Effector CD4-positive, alpha-beta T cell (primary cell): ENCODE results near the gene DTD2.
"Not testable (repeated sequence)": the region's sequence is repeated elsewhere in the genome, so short reads cannot be mapped to it uniquely, and the experiment has no call there.

ENCODE experiments used
- DNase-seq: peaks from one replicate; pipeline ENCODE4 v3.0.0-alpha.2; 2020

DTD2 gene

GRCh38 chr14:31441273-31442111 lies 15.8 kb downstream of the DTD2 start:
- no peak for DNase-seq

GRCh38 chr14:31440280-31440679 lies 17.0 kb downstream of the DTD2 start:
- DNase-seq, result no peak

GRCh38 chr14:31439561-31439960 lies 17.7 kb downstream of the DTD2 start:
- DNase-seq, result no peak

GRCh38 chr14:31437045-31437691 lies 20.1 kb downstream of the DTD2 start:
- not testable (repeated sequence) for DNase-seq

GRCh38 chr14:31435276-31435675 lies 22.0 kb downstream of the DTD2 start:
- DNase-seq, result no peak

GRCh38 chr14:31430634-31431264 lies 26.6 kb downstream of the DTD2 start:
- DNase-seq, result no peak

GRCh38 chr14:31429791-31430190 lies 27.5 kb downstream of the DTD2 start:
- no peak for DNase-seq

- no peak for DNase-seq
Observed at GRCh38 chr14:31428011-31428410, 29.3 kb downstream of the DTD2 start.

- DNase-seq, result no peak
Observed at GRCh38 chr14:31426663-31427062, 30.6 kb downstream of the DTD2 start.

GRCh38 chr14:31425905-31426304 lies 31.4 kb downstream of the DTD2 start:
- no peak for DNase-seq

GRCh38 chr14:31421200-31421599 lies 36.1 kb downstream of the DTD2 start:
- DNase-seq, result no peak

GRCh38 chr14:31420319-31421111 lies 36.8 kb downstream of the DTD2 start, which contains the start of gene HEATR5A:
TSS of gene HEATR5A (minus strand) at chr14:31420550. CDS start at chr14:31402975, 17,575 bp downstream.
- peak; percentile 88 for DNase-seq

- peak; percentile 12 for DNase-seq
Observed at GRCh38 chr14:31419967-31420318, 37.4 kb downstream of the DTD2 start.

- DNase-seq, result no peak
Observed at GRCh38 chr14:31419179-31419966, 37.9 kb downstream of the DTD2 start.

- no peak for DNase-seq
Observed at GRCh38 chr14:31418440-31418839, 38.9 kb downstream of the DTD2 start.

- no peak for DNase-seq
Observed at GRCh38 chr14:31414190-31414833, 43.0 kb downstream of the DTD2 start.

- no peak for DNase-seq
Observed at GRCh38 chr14:31411218-31411727, 46.0 kb downstream of the DTD2 start.

GRCh38 chr14:31410048-31410650 lies 47.2 kb downstream of the DTD2 start:
- no peak for DNase-seq

GRCh38 chr14:31408421-31408820 lies 48.9 kb downstream of the DTD2 start:
- no peak for DNase-seq

- no peak for DNase-seq
Observed at GRCh38 chr14:31405599-31406232, 51.6 kb downstream of the DTD2 start.
